LHCN-M2 (cell line): Measurements from ENCODE around the gene PIGU. TPM values are rescaled to one million over a fixed set of nuclear protein-coding genes. Genes with fewer than 3 reads are reported as not detected.
"Not testable (repeated sequence)": the region's sequence is repeated elsewhere in the genome, so short reads cannot be mapped to it uniquely, and the experiment has no call there.

Source experiments
- DNase-seq: peaks from one replicate; pipeline ENCODE4 v3.0.0-alpha.2; 2012; ENCODE audit warnings: low read depth
- total RNA-seq: library from RNA; depleted of rRNA; stranded (reverse); fragments of >200 nt; gene quantifications from 2 replicates; pipeline ENCODE4 v1.2.3, GENCODE V29; 2014

The PIGU gene
- total RNA-seq, 1 experiment from 2014 or later, result 23.8 TPM

DNA sequence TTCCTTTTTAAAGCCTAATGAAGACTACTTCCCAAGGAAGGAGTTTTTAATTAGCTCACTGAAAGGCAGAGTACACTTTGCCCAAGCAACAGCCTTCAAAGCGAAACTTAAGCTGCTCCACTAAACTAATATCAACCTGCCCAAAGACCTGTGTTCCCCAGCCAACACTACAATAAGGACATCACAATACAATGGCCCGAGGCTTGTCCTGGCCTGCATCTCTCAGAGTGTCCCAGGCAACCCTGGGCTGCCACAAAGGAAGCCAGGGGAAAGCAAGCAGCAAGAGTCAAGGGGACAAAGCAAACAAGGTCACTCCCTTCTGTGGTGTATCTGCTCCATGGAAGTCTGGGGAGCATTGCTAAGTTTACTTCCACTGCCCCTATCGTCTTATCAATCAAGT lies 52.3 kb downstream of the PIGU start:
- no peak for DNase-seq

- no peak for DNase-seq
Measured at GRCh38 chr20:34622821-34623451, 54.0 kb downstream of the PIGU start.

DNA sequence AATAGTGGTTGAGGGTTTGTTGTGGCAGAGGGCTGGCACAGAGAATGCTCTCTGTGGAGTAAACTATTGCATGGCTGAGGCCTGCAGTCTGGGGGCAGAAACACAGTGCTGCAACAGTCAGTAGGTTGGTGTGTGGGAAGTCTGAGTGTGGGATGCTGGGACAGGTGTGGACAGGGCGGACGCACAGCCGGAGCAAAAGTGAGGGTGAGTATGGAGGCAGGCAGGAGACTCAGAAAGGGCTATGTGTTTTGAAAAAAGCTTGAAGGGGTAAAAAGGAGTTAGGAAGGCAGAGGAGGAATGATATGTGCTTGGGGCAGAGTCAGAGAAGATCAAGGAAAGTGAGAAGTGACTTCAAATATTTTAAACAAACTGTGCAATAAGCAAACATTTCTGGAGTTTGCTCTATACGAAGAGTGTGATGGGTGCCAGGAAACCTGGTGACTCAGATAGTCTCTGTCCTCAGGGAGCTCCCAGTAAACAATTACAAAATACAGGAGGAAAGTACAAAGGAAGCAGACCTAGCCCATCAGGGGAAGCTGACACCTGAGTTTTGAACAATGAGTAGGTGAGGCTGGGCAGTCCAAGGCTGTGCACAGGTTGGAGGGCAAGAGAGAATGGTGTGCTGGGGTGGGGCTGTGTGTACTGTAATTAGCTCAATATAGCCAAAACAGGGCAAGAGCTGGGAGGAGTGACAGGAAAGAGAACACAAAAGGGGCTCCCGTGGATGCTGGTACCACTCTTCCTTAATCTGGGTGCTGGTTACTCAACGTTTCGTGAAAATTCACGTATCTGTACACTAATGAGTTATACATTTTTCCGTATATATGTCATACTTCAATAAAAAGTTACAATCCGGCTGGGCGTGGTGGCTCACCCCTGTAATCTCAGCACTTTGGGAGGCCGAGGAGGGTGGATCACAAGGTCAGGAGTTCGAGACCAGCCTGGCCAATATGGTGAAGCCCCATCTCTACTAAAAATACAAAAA lies 55.2 kb downstream of the PIGU start:
- peak; percentile 18 for DNase-seq

DNA sequence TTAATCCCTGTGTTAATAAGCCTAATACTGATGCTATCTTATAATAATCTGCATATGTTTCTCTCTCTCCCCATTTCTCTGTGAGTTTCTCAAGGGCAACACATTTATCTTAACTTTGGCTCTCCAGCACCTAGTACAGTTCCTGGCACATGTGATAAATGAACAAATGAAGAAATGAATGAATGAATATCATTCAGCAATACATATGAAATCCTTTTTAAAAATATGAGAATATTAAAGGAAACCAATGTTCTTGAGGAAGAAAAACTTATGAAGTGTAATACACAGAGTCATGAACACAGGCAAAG lies 55.9 kb downstream of the PIGU start:
- no peak for DNase-seq

- no peak for DNase-seq
Measured at GRCh38 chr20:34618676-34619075, 58.2 kb downstream of the PIGU start.

DNA sequence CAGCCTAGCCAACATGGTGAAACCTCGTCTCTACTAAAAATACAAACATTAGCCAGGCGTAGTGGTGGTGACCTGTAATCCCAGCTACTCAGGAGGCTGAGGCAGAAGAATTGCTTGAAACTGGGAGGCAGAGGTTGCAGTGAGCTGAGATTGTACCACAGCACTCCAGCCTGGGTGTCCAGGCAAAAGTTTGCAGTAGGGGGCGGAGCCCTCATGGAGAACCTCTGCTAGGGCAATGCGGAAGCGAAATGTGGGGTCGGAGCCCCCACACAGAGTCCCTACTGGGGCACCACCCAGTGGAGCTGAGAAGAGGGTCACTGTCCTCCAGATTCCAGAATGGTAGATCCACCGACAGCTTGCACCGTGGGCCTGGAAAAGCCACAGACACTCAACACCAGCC lies 60.0 kb downstream of the PIGU start:
- DNase-seq, result not testable (repeated sequence)

GRCh38 chr20:34615477-34615876 lies 61.4 kb downstream of the PIGU start:
- no peak for DNase-seq

DNA sequence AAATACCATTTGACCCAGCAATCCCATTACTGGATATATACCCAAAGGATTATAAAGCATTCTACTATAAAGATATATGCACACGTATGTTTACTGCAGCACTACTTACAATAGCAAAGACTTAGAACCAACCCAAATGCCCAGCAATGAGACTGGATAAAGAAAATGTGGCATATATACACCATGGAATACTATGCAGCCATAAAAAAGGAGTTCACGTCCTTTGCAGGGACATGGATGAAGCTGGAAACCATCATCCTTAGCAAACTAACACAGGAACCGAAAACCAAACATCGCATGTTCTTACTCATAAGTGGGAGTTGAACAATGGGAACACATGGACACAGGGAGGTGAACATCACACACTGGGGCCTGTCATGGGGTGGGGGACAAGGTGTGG lies 64.9 kb downstream of the PIGU start:
- DNase-seq, result not testable (repeated sequence)

DNA sequence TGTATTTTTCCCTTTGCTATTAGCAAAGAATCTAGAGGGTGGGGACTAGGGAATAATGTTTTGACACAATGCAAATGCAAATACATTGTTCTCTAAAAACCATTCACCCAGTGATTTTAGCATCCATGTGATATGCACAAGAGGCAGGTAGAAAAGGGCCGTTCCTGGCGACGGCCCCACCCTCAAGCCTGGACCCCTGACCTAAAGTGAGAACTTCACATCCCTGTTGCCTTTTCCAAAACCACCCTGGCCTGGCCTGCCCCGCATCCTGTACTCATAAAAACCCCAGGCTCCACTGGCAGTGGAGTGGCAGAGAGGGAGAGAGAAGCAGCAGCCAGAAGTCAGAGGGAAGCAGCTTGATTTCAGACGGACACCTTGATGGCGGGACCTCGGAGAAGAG lies 69.8 kb downstream of the PIGU start:
- DNase-seq, result no peak

- DNase-seq, result peak; percentile 12
Measured at GRCh38 chr20:34604980-34605788, 71.7 kb downstream of the PIGU start.

GRCh38 chr20:34600892-34601653 lies 75.8 kb downstream of the PIGU start:
- no peak for DNase-seq

DNA sequence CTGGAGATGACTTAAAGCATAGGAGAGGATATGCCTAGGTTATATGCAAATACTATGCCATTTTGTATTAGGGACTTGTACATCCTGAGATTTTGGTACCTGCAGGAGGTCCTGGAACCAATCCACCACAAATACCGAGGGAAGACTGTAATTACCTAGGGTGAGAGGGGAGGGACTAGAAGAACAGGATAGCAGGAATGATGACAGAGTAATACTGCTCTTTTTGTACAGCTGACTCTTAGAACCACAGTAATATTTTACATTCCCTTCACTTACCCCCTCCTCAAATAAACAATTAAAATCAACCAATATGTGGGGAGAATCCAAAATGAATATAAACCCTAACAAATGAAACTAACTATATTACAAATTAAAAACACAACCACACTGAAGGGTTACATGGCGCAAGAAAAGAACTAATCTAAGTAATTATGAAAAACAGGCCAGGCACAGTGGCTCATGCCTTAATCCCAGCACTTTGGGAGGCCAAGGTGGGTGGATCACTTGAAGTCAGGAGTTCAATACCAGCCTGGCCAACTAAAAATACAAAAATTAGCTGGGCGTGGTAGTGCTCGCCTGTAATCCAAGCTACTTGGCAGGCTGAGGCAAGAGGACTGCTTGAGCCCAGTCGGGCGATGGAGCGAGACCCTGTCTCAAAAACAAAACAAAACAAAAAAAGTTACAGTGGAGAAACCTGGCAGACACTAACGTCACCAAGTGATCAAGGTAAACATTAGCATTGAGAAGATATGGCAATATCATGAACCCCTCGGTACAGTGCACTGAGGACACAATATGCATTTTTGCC lies 81.3 kb downstream of the PIGU start:
- no peak for DNase-seq

DNA sequence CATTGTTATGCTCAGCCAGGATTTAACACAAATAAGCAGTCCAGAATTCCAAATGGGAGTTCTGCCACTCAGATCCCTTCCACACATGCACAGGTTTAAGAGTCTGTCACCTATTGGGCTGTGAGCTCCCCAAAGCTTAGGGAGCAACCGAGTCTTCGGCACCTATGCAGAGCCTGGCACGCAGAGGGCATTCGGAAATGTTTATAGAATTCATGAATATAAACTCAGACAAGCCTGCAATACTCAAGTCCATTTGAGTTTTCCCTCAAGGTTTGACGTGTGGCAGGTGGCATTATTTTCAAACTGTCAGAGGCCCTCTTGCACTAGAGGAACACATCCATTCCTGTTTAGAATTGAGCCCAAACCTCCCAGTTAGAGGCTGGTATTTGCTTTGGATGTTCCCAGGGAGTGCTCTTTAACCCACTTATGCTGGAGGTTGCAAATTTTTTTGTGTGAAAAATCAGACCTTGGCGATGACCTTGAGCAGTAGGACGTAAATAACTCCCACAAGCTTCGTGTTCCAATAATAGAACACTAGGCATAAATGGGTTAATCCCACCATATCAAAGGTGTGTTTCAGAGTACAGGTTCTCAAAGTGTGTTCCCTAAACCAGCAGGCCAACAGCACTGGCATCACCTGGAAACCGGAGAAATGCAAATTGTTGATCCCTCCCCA lies 90.3 kb downstream of the PIGU start:
- DNase-seq, result no peak

GRCh38 chr20:34585019-34585418 lies 91.9 kb downstream of the PIGU start:
- no peak for DNase-seq

- no peak for DNase-seq
Measured at GRCh38 chr20:34583544-34583943, 93.3 kb downstream of the PIGU start.

DNA sequence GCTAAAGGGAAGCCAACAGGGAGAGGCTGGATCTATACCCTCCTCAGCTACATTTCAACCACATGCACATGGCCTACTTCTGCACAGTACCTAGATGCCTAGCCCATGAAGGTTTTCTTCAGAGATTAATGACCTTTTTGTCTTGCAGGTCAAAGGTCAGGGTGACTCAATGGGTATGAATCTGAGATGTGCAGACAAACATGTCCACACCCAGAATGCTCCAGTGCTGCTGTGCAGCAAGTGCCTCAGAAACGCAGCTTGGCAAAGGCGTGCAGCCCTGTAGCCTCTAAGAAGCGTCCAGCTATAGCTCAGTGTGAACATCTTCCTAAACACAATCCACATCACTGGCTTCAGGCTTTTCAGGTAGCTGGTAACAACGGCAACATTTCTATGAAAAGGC lies 94.0 kb downstream of the PIGU start:
- DNase-seq, result peak; percentile 15

GRCh38 chr20:34582221-34582620 lies 94.7 kb downstream of the PIGU start:
- no peak for DNase-seq

- peak; percentile 15 for DNase-seq
Measured at GRCh38 chr20:34581341-34582184, 95.3 kb downstream of the PIGU start.
